ENCODE results near the gene YPEL3.

Gene YPEL3

GRCh38 chr16:30051518-30051917 lies 44.5 kb downstream of the YPEL3 start:
- Histone ChIP-seq H3K79me1 (ENCODE audit: low read length) (peaks cover 5% of the 10 kb centered on the region), H3K23ac (ENCODE audit: low read length) (no peak overlapping the region), H3K4me1 (ENCODE audit: control insufficient read depth in 1 of 2, insufficient read depth in 2 of 2, low read length in 2 of 2) (peaks cover 3 to 14% of the 10 kb centered on the region in 2 experiments), H3K18ac (ENCODE audit: low read length) (no peak overlapping the region), H3K9me3 (ENCODE audit: insufficient read depth, low read depth, low read length) (peaks cover 3% of the 10 kb centered on the region), H3K4me3 (ENCODE audit: low read depth, low read length) (no peak overlapping the region), H3K9ac (ENCODE audit: low read length) (no peak overlapping the region), H3K79me2 (ENCODE audit: control insufficient read depth, insufficient read depth, low read length, poor library complexity) (peaks cover 2% of the 10 kb centered on the region), H3K4me2 (ENCODE audit: low read length) (no peak overlapping the region), H3K14ac (ENCODE audit: low read length) (no peak overlapping the region), H2BK5ac (ENCODE audit: low read depth, low read length, poor library complexity) (no peak overlapping the region), H4K91ac (ENCODE audit: low read depth, low read length) (no peak overlapping the region), H2BK12ac (ENCODE audit: low read length) (no peak overlapping the region), H2AK5ac (ENCODE audit: low read length) (no peak overlapping the region), H2BK120ac (ENCODE audit: insufficient read depth, low read length, poor library complexity) (no peak overlapping the region), H3K27ac (ENCODE audit: low read depth, low read length) (peak overlapping the region; percentile 22), H4K8ac (ENCODE audit: low read depth, low read length) (no peak overlapping the region), H4K12ac (ENCODE audit: low read depth, low read length) (no peak overlapping the region), H3K27me3 (ENCODE audit: insufficient read depth, low read length) (no peaks in the 10 kb centered on the region), H2AFZ (ENCODE audit: insufficient read depth, low read length, poor library complexity) (no peak overlapping the region), H3K4ac (ENCODE audit: low read depth, low read length) (no peak overlapping the region), H3K36me3 (ENCODE audit: control insufficient read depth in 1 of 2, insufficient read depth in 2 of 2, low read length in 2 of 2) (no peaks in the 10 kb centered on the region)
- WGBS (ENCODE audit: extremely low coverage, insufficient coverage, insufficient read length), result no CpG with 5 or more reads among the region's 3 CpGs
- DNase-seq, result no peak

GRCh38 chr16:30049871-30050270 lies 46.1 kb downstream of the YPEL3 start:
- peaks cover 2% of the 10 kb centered on the region for H3K79me2 ChIP-seq (ENCODE audit: control insufficient read depth, insufficient read depth, low read length, poor library complexity)
- H2AK5ac ChIP-seq (ENCODE audit: low read length), result no peak overlapping the region
- no peak overlapping the region for H3K9ac ChIP-seq (ENCODE audit: low read length)
- no peak overlapping the region for H2BK12ac ChIP-seq (ENCODE audit: low read length)
- H3K9me3 ChIP-seq (ENCODE audit: insufficient read depth, low read depth, low read length), result peaks cover 7% of the 10 kb centered on the region
- H2AFZ ChIP-seq (ENCODE audit: insufficient read depth, low read length, poor library complexity), result no peak overlapping the region
- H3K4ac ChIP-seq (ENCODE audit: low read depth, low read length), result no peak overlapping the region
- no peak overlapping the region for H3K14ac ChIP-seq (ENCODE audit: low read length)
- H3K18ac ChIP-seq (ENCODE audit: low read length), result no peak overlapping the region
- H3K27ac ChIP-seq (ENCODE audit: low read depth, low read length), result no peak overlapping the region
- H2BK5ac ChIP-seq (ENCODE audit: low read depth, low read length, poor library complexity), result no peak overlapping the region
- WGBS (ENCODE audit: extremely low coverage, insufficient coverage, insufficient read length), result no CpG with 5 or more reads among the region's 8 CpGs
- H4K12ac ChIP-seq (ENCODE audit: low read depth, low read length), result no peak overlapping the region
- no peak overlapping the region for H3K23ac ChIP-seq (ENCODE audit: low read length)
- H3K36me3 ChIP-seq (ENCODE audit: control insufficient read depth in 1 of 2, insufficient read depth in 2 of 2, low read length in 2 of 2), result no peaks in the 10 kb centered on the region
- H4K91ac ChIP-seq (ENCODE audit: low read depth, low read length), result no peak overlapping the region
- H3K4me1 ChIP-seq (ENCODE audit: control insufficient read depth in 1 of 2, insufficient read depth in 2 of 2, low read length in 2 of 2), result peaks cover 3 to 14% of the 10 kb centered on the region in 2 experiments
- H2BK120ac ChIP-seq (ENCODE audit: insufficient read depth, low read length, poor library complexity), result no peak overlapping the region
- H3K79me1 ChIP-seq (ENCODE audit: low read length), result peaks cover 5% of the 10 kb centered on the region
- DNase-seq, result no peak
- H3K4me3 ChIP-seq (ENCODE audit: low read depth, low read length), result no peak overlapping the region
- no peak overlapping the region for H3K4me2 ChIP-seq (ENCODE audit: low read length)
- H4K8ac ChIP-seq (ENCODE audit: low read depth, low read length), result no peak overlapping the region
- no peaks in the 10 kb centered on the region for H3K27me3 ChIP-seq (ENCODE audit: insufficient read depth, low read length)

- Histone ChIP-seq H3K4me3 (ENCODE audit: low read depth, low read length) (no peak overlapping the region), H3K36me3 (ENCODE audit: control insufficient read depth in 1 of 2, insufficient read depth in 2 of 2, low read length in 2 of 2) (no peaks in the 10 kb centered on the region), H3K9ac (ENCODE audit: low read length) (no peak overlapping the region), H3K27ac (ENCODE audit: low read depth, low read length) (no peak overlapping the region), H3K79me1 (ENCODE audit: low read length) (no peaks in the 10 kb centered on the region), H4K12ac (ENCODE audit: low read depth, low read length) (no peak overlapping the region), H3K23ac (ENCODE audit: low read length) (no peak overlapping the region), H2AK5ac (ENCODE audit: low read length) (no peak overlapping the region), H3K4me1 (ENCODE audit: control insufficient read depth in 1 of 2, insufficient read depth in 2 of 2, low read length in 2 of 2) (peaks cover 0 to under 1% of the 10 kb centered on the region in 2 experiments), H3K18ac (ENCODE audit: low read length) (no peak overlapping the region), H3K79me2 (ENCODE audit: control insufficient read depth, insufficient read depth, low read length, poor library complexity) (no peaks in the 10 kb centered on the region), H2BK12ac (ENCODE audit: low read length) (no peak overlapping the region), H4K8ac (ENCODE audit: low read depth, low read length) (no peak overlapping the region), H3K4ac (ENCODE audit: low read depth, low read length) (no peak overlapping the region), H2AFZ (ENCODE audit: insufficient read depth, low read length, poor library complexity) (no peak overlapping the region), H3K9me3 (ENCODE audit: insufficient read depth, low read depth, low read length) (peaks cover 7% of the 10 kb centered on the region), H4K91ac (ENCODE audit: low read depth, low read length) (no peak overlapping the region), H3K14ac (ENCODE audit: low read length) (no peak overlapping the region), H2BK120ac (ENCODE audit: insufficient read depth, low read length, poor library complexity) (no peak overlapping the region), H3K27me3 (ENCODE audit: insufficient read depth, low read length) (no peaks in the 10 kb centered on the region), H2BK5ac (ENCODE audit: low read depth, low read length, poor library complexity) (no peak overlapping the region), H3K4me2 (ENCODE audit: low read length) (no peak overlapping the region)
- no peak for DNase-seq
- no CpG with 5 or more reads among the region's 1 CpG for WGBS (ENCODE audit: extremely low coverage, insufficient coverage, insufficient read length)
Measured at GRCh38 chr16:30046588-30046987, 49.4 kb downstream of the YPEL3 start.

GRCh38 chr16:30046178-30046577 lies 49.8 kb downstream of the YPEL3 start:
- Histone ChIP-seq H3K4me1 (ENCODE audit: control insufficient read depth in 1 of 2, insufficient read depth in 2 of 2, low read length in 2 of 2) (no peaks in the 10 kb centered on the region), H3K18ac (ENCODE audit: low read length) (no peak overlapping the region), H3K4me2 (ENCODE audit: low read length) (no peak overlapping the region), H3K79me1 (ENCODE audit: low read length) (no peaks in the 10 kb centered on the region), H4K12ac (ENCODE audit: low read depth, low read length) (no peak overlapping the region), H3K9ac (ENCODE audit: low read length) (no peak overlapping the region), H3K9me3 (ENCODE audit: insufficient read depth, low read depth, low read length) (peaks cover 7% of the 10 kb centered on the region), H2AFZ (ENCODE audit: insufficient read depth, low read length, poor library complexity) (no peak overlapping the region), H3K79me2 (ENCODE audit: control insufficient read depth, insufficient read depth, low read length, poor library complexity) (no peaks in the 10 kb centered on the region), H4K8ac (ENCODE audit: low read depth, low read length) (no peak overlapping the region), H3K27me3 (ENCODE audit: insufficient read depth, low read length) (no peaks in the 10 kb centered on the region), H3K4me3 (ENCODE audit: low read depth, low read length) (no peak overlapping the region), H2AK5ac (ENCODE audit: low read length) (no peak overlapping the region), H3K36me3 (ENCODE audit: control insufficient read depth in 1 of 2, insufficient read depth in 2 of 2, low read length in 2 of 2) (no peaks in the 10 kb centered on the region), H3K27ac (ENCODE audit: low read depth, low read length) (no peak overlapping the region), H2BK5ac (ENCODE audit: low read depth, low read length, poor library complexity) (no peak overlapping the region), H2BK120ac (ENCODE audit: insufficient read depth, low read length, poor library complexity) (no peak overlapping the region), H3K14ac (ENCODE audit: low read length) (no peak overlapping the region), H3K23ac (ENCODE audit: low read length) (no peak overlapping the region), H2BK12ac (ENCODE audit: low read length) (no peak overlapping the region), H4K91ac (ENCODE audit: low read depth, low read length) (no peak overlapping the region), H3K4ac (ENCODE audit: low read depth, low read length) (no peak overlapping the region)
- DNase-seq, result no peak
- WGBS (ENCODE audit: extremely low coverage, insufficient coverage, insufficient read length), result no CpG with 5 or more reads among the region's 8 CpGs
